Mucosa of stomach (tissue), 1 donor: ENCODE results near the gene NOL6.
"Not testable (repeated sequence)": the region's sequence is repeated elsewhere in the genome, so short reads cannot be mapped to it uniquely, and the experiment has no call there.

ENCODE experiments used
- H3K27me3 ChIP-seq: one replicate; pipeline ENCODE4 v1.7.0; 2013; ENCODE audit warnings: mild to moderate bottlenecking, low read length; ENCODE audit not compliant: control insufficient read depth, insufficient read depth
- H3K36me3 ChIP-seq: one replicate; pipeline ENCODE4 v1.7.0; 2013; ENCODE audit warnings: low read length; ENCODE audit not compliant: control insufficient read depth, insufficient read depth
- H3K4me1 ChIP-seq: one replicate; pipeline ENCODE4 v1.7.0; 2013; ENCODE audit warnings: mild to moderate bottlenecking, low read length; ENCODE audit not compliant: control insufficient read depth, insufficient read depth
- H3K4me3 ChIP-seq: one replicate; pipeline ENCODE4 v1.7.0; 2013; ENCODE audit warnings: low read length
- H3K9ac ChIP-seq: one replicate; pipeline ENCODE4 v1.7.0; 2013; ENCODE audit warnings: mild to moderate bottlenecking, low read length, moderate library complexity
- H3K9me3 ChIP-seq: one replicate; pipeline ENCODE4 v1.7.0; 2013; ENCODE audit warnings: mild to moderate bottlenecking, low read length, moderate library complexity; ENCODE audit not compliant: control insufficient read depth
- donor health status: Pancreatic carcinoma.

NOL6 gene

GRCh38 chr9:33436445-33436844 lies 37.3 kb downstream of the NOL6 start:
- Histone ChIP-seq H3K4me3 (no peak overlapping the region), H3K4me1 (peaks cover 30% of the 10 kb centered on the region), H3K9ac (no peak overlapping the region)

DNA sequence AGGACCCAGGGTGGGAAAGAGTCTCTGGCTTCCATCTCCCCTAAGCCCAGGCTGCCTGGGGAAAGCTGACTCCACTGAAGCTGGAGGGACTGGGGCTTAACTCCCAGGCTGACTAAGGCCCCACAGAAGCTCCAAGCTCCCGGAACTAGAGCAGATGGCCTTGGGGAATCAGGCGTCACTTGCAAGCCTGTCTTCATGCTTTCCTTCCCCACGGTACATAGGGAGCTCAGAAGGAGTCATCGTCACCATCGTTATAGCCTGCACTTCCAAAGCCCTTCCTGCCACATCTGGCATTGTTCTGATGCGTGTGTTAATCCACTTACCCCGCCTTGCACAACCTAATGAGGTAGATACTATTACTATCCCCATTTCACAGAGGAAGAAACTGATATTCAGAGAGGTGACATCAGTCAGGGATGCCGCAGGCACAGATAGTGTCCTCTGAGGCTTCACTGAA lies 37.9 kb downstream of the NOL6 start:
- Histone ChIP-seq H3K9me3 (no peaks in the 10 kb centered on the region), H3K4me1 (peaks cover 35% of the 10 kb centered on the region), H3K36me3 (no peaks in the 10 kb centered on the region), H3K9ac (no peak overlapping the region), H3K4me3 (no peak overlapping the region), H3K27me3 (no peaks in the 10 kb centered on the region)

More at GRCh38 chr9:33436445-33436844, 37.3 kb downstream of the NOL6 start:
- Histone ChIP-seq H3K27me3 (no peaks in the 10 kb centered on the region), H3K9me3 (no peaks in the 10 kb centered on the region), H3K36me3 (no peaks in the 10 kb centered on the region)

DNA sequence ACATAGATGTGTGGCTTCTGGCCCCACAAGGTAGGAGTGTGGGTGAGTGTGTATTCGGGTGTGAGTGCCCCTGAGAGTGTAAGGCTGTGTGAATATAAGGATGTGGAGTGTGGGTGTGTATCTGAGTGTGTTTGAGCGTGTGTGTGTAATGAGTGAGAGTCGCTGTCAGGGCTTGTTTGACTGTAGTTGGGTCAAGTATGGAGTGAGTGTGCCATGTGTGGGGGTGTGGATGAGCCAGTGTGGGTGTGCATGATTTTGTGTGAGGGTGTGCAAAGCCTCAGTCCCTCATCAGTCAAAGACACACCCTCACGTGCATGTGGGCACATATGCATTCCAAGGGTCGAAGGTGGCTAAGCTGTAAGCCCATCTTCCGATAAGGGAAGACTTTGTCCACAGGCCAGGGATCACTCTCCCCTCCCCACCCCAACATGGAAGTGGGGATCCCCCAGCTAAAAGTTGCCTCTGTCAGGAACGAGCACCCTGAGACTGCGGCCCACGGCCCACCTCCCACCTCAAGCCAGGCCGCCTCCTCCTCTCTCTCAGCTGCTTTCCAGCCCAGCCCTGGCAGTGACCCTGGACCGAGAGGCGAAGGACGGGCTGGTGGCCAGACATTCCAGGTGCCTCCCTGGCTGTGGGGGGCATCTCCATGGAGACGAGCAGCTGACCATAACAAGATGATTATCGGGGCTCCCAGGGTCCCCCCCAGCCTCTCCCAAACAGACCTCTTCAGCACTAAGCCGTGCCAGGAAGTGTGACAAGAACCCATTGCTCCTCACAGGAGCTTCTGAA lies 39.2 kb downstream of the NOL6 start:
- H3K9ac ChIP-seq: no peak overlapping the region
- H3K9me3 ChIP-seq: no peaks in the 10 kb centered on the region
- H3K4me3 ChIP-seq: no peak overlapping the region
- no peaks in the 10 kb centered on the region for H3K27me3 ChIP-seq
- H3K36me3 ChIP-seq: no peaks in the 10 kb centered on the region
- peaks cover 28% of the 10 kb centered on the region for H3K4me1 ChIP-seq

DNA sequence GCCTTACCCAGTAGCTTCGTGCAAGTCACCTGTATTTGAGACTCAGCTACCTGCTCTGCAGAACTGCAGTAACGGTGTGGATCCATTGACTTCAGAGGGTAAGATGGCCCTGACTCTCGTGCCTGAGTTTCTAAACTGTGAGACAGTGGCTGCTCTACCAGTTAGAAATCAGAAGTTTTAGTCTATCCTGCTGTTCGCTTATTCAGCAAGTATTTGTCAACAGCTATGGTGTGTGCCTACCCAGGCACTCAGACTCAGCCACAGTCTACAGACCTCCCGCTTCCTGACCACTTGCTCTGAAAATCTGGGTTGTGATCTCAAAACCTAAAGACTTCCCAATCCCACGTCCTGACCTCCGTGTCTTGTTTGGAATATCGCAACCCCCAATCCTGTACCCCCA lies 39.9 kb downstream of the NOL6 start:
- Histone ChIP-seq H3K4me1 (peaks cover 21% of the 10 kb centered on the region), H3K9ac (no peak overlapping the region), H3K27me3 (no peaks in the 10 kb centered on the region), H3K36me3 (no peaks in the 10 kb centered on the region), H3K9me3 (no peaks in the 10 kb centered on the region), H3K4me3 (no peak overlapping the region)

GRCh38 chr9:33431420-33431819 lies 42.3 kb downstream of the NOL6 start:
- H3K9me3 ChIP-seq: no peaks in the 10 kb centered on the region
- H3K4me1 ChIP-seq: peaks cover 9% of the 10 kb centered on the region
- H3K4me3 ChIP-seq: no peak overlapping the region
- no peak overlapping the region for H3K9ac ChIP-seq
- H3K36me3 ChIP-seq: no peaks in the 10 kb centered on the region
- no peaks in the 10 kb centered on the region for H3K27me3 ChIP-seq

DNA sequence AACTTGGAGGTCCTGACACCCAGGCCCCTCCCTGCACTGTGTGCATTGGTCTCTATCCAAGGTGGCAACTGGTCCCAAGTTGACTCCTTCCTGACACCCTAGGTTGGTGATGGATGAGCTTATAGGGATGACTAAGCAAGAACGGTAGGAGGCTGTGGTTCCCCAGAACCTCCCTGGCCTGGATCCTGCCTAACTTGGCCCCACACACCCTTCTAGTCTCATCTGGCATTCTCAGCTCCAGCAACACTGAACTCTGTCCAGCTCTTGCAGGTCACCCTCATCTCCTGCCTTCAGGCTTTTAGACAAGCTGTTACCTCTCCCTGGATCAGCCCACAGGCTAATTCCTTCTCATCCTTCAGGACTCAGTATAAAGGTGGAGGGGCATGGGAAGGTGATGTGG lies 42.8 kb downstream of the NOL6 start:
- no peaks in the 10 kb centered on the region for H3K27me3 ChIP-seq
- H3K4me1 ChIP-seq: peaks cover 5% of the 10 kb centered on the region
- H3K9me3 ChIP-seq: no peaks in the 10 kb centered on the region
- no peaks in the 10 kb centered on the region for H3K36me3 ChIP-seq
- no peak overlapping the region for H3K9ac ChIP-seq
- H3K4me3 ChIP-seq: no peak overlapping the region

- no peak overlapping the region for H3K9ac ChIP-seq
- H3K9me3 ChIP-seq: no peaks in the 10 kb centered on the region
- H3K27me3 ChIP-seq: no peaks in the 10 kb centered on the region
- no peak overlapping the region for H3K4me3 ChIP-seq
- no peaks in the 10 kb centered on the region for H3K36me3 ChIP-seq
- peaks cover 5% of the 10 kb centered on the region for H3K4me1 ChIP-seq
These were observed 44.3 kb downstream of the NOL6 start for GRCh38 chr9:33429256-33429985.

DNA sequence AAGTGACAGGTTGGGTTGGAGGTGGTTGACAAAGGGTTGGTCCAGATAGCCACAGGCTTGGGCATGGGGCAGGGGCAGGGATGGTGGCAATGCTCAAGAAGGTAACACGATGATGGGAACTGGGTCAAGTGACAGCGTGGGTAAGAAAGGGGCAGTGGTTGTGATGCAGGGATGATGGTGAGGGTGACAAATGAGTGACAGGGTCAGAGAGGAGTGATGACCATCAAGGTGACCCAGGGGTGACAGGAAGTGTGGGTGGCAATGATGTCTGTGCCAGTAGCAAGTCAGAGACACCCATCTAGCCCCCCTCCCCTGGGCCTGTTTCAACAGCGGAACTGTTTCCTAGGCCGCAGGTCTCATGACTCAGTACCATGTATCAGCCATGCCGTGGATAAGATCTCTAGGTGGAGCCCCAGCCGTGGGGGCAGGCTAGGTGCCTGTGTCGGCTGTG lies 46.9 kb downstream of the NOL6 start:
- H3K4me1 ChIP-seq: peaks cover 5% of the 10 kb centered on the region
- no peaks in the 10 kb centered on the region for H3K36me3 ChIP-seq
- H3K9me3 ChIP-seq: no peaks in the 10 kb centered on the region
- H3K27me3 ChIP-seq: no peaks in the 10 kb centered on the region
- H3K4me3 ChIP-seq: no peak overlapping the region
- H3K9ac ChIP-seq: no peak overlapping the region

DNA sequence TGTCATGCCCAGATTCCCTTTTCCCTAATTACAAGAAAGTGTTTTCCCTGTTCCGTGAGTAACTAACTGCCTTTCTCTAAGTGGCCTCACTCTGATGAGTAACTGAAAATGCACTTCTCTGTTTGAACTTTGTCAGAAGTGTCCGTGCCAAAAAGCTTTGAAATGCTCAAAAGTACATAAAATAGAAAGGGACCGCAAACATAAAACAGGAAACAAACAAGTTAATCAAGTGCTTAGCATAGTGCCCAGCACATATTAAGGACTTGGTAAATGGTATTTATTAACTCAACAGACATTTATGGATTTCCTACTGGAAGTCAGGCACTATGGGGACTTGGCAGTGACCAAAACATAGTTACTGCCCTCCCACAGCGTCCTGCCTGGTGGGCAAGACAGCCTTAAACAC lies 48.6 kb downstream of the NOL6 start:
- Histone ChIP-seq H3K4me3 (no peak overlapping the region), H3K27me3 (no peaks in the 10 kb centered on the region)

GRCh38 chr9:33424492-33424891 lies 49.2 kb downstream of the NOL6 start:
- H3K9ac ChIP-seq, H3K4me1 ChIP-seq, H3K9me3 ChIP-seq, H3K27me3 ChIP-seq, H3K4me3 ChIP-seq, H3K36me3 ChIP-seq: not testable (repeated sequence)

More for the DNA sequence above, 48.6 kb downstream of the NOL6 start:
- Histone ChIP-seq H3K9ac (no peak overlapping the region), H3K9me3 (no peaks in the 10 kb centered on the region), H3K4me1 (no peaks in the 10 kb centered on the region), H3K36me3 (no peaks in the 10 kb centered on the region)

DNA sequence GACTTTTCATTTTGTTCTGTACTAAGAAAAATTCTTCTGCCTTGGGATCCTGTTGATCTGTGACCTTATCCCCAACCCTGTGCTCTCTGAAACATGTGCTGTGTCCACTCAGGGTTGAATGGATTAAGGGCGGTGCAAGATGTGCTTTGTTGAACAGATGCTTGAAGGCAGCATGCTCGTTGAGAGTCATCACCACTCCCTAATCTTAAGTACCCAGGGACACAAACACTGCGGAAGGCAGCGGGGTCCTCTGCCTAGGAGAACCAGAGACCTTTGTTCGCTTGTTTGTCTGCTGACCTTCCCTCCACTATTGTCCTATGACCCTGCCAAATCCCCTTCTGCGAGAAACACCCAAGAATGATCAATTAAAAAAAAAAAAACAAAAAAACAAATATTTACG lies 49.7 kb downstream of the NOL6 start:
- H3K36me3 ChIP-seq, H3K4me3 ChIP-seq, H3K4me1 ChIP-seq, H3K9me3 ChIP-seq, H3K9ac ChIP-seq, H3K27me3 ChIP-seq: not testable (repeated sequence)

DNA sequence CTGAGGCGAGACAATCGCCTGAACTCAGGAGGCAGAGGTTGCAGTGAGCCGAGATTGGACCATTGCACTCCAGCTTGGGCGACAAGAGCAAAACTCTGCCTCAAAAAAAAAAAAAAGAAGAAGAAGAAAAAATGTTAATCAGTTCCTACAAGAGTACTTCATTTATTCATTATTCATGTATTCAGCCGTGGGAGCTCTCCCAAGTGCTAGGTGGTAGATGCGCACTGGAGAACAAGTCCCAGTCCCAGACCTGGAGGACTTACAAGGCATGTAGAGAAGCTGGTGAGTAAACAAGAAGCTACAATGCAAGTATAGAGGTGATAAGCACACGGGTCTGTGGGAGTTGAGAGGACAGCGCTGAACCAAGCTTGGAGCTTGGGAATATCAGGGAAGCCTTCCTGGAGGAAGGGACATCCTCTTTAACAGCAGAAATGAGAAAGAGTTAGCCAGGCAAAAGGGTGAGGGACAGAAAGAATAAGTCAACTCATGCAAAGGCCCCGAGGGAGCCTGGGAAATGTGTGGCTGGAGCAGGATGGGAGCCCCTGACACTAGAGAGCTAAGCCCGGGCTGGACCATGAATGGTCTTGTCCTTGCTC lies 53.9 kb downstream of the NOL6 start:
- Histone ChIP-seq H3K36me3 (no peaks in the 10 kb centered on the region), H3K4me3 (no peak overlapping the region), H3K4me1 (peaks cover 38% of the 10 kb centered on the region), H3K9me3 (no peaks in the 10 kb centered on the region), H3K9ac (no peak overlapping the region), H3K27me3 (peaks cover 3% of the 10 kb centered on the region)
